ENCODE measurements around the gene RUBCNL. TPM values are rescaled to one million over a fixed set of nuclear protein-coding genes. Genes with fewer than 3 reads are reported as not detected.
A peak's percentile ranks its signal among the peaks of the same experiment; 100 is the strongest.

The RUBCNL gene
- total and polyA plus RNA-seq, 9 of the 15 experiments (the other 6 are each of a cell fraction or from before 2014, with no cell fraction given) = 0.04 to 0.35 (median 0.12) TPM; not detected in 3

GRCh38 chr13:46385946-46386345 lies 1.1 kb downstream of the RUBCNL start (continued):
- TF ChIP-seq, protein P1, sequence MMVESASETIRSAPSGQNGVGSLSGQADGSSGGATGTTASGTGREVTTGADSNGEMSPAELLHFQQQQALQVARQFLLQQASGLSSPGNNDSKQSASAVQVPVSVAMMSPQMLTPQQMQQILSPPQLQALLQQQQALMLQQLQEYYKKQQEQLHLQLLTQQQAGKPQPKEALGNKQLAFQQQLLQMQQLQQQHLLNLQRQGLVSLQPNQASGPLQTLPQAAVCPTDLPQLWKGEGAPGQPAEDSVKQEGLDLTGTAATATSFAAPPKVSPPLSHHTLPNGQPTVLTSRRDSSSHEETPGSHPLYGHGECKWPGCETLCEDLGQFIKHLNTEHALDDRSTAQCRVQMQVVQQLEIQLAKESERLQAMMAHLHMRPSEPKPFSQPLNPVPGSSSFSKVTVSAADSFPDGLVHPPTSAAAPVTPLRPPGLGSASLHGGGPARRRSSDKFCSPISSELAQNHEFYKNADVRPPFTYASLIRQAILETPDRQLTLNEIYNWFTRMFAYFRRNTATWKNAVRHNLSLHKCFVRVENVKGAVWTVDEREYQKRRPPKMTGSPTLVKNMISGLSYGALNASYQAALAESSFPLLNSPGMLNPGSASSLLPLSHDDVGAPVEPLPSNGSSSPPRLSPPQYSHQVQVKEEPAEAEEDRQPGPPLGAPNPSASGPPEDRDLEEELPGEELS (CRISPR knock-in tag; IDR thresholded peaks at IDR 0.05; ENCODE audit: borderline replicate concordance) = no peak
- no peak for TF ChIP-seq RBM22 (IDR thresholded peaks at IDR 0.05; ENCODE audit: low read depth, low read length, poor library complexity, severe bottlenecking)
- TF ChIP-seq SRSF7 (optimal IDR thresholded peaks at IDR 0.05; ENCODE audit: low read depth, low read length) = no peak
- TF ChIP-seq ZFP30 (CRISPR knock-in tag; IDR thresholded peaks at IDR 0.05; ENCODE audit: borderline replicate concordance) = no peak
- TF ChIP-seq NCOA4 (IDR thresholded peaks at IDR 0.05; ENCODE audit: partially characterized antibody) = no peak
- TF ChIP-seq HMBOX1 (IDR thresholded peaks at IDR 0.05) = no peak

DNA sequence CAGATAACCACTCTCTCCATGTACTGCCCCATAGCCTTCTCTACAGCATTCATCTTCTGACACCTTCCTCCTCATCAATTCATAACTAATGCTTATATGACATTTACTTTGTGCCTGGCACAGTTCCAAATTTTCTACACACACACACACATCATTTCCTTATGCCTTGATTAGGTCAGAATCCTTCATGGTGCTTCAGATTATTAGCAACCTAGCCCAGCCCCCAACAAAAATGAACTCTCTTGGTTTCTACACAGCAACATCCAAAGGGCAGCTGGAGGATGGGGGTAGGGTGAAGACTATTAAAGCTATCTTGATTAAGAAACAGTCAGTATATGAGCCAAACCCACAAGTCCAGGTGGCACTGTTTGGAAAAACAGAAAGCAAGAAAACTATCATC lies 3.7 kb downstream of the RUBCNL start:
- no peak for DNase-seq (ENCODE audit: extremely low read depth in 1 of 4, low spot score in 3 of 4)
- TF ChIP-seq NFIC (IDR thresholded peaks at IDR 0.05) = peak; percentile 78
- TF ChIP-seq MCM3 (IDR thresholded peaks at IDR 0.05) = no peak
- intact Hi-C loops (cut with micrococcal nuclease) = loop anchor here (10.0 kb wide), 1 partner anchor 71 kb away; no protein-coding TSS in a partner anchor
- Histone ChIP-seq H3K9ac (ENCODE audit: insufficient read depth in 1 of 2, low read depth in 2 of 2, low read length in 2 of 2) (no peak overlapping the region), H3K79me2 (ENCODE audit: control insufficient read depth, insufficient read depth, low read length) (no peaks in the 10 kb centered on the region), H2AFZ (ENCODE audit: low read depth, low read length) (no peak overlapping the region), H3K36me3 (ENCODE audit: control insufficient read depth, insufficient read depth, low read length) (no peaks in the 10 kb centered on the region), H3K4me1 (replicated peaks in 1 of 2; ENCODE audit: control insufficient read depth in 2 of 2, insufficient read depth in 2 of 2, low read length in 2 of 2) (peaks cover 0 to 6% of the 10 kb centered on the region in 2 experiments; a peak in 2 of 5 replicates), H3K27me3 (ENCODE audit: control insufficient read depth in 2 of 2, insufficient read depth in 2 of 2, low read length in 2 of 2) (peaks cover 16 to 19% of the 10 kb centered on the region in 2 experiments; a peak in 4 of 5 replicates), H4K20me1 (replicated peaks; ENCODE audit: control insufficient read depth, insufficient read depth, low read length) (no peaks in the 10 kb centered on the region), H3K27ac (ENCODE audit: extremely low read depth, low read depth, low read length) (no peak overlapping the region), H3K4me2 (ENCODE audit: insufficient read depth, low read length) (no peak overlapping the region), H3K9me3 (replicated peaks; ENCODE audit: control insufficient read depth, insufficient read depth, low read depth, low read length) (no peaks in the 10 kb centered on the region), H3K9me1 (ENCODE audit: control insufficient read depth, insufficient read depth, low read length) (no peaks in the 10 kb centered on the region), H3K4me3 (no peak overlapping the region)
- ChIA-PET CTCF (ENCODE audit: low intra/inter-chr PET ratio) (no interaction called here), POLR2A (no interaction called here)
- ATAC-seq = no peak
- BruUV-seq (replicated peaks) = no TSS peak
- no peak for FAIRE-seq
- in situ Hi-C loops (cut with MboI) = no loop called here

Data from K562 (cell line).